T-helper 17 cell (primary cell): ENCODE results near the gene ZC3HAV1. TPM values are rescaled to one million over a fixed set of nuclear protein-coding genes. Genes with fewer than 3 reads are reported as not detected.
"Not testable (repeated sequence)": the region's sequence is repeated elsewhere in the genome, so short reads cannot be mapped to it uniquely, and the experiment has no call there.

Source experiments
- ATAC-seq: fragments of 150-1000 bp; cut with Tn5 transposase; 2 replicates; pipeline ENCODE4 v1.10.0; 2021; ENCODE audit warnings: mild to moderate bottlenecking, moderate library complexity
- DNase-seq, 3 donors: peaks; one replicate each; pipeline versions ENCODE4 v3.0.0 to v3.0.0-alpha.2; 2020 to 2021
- H3K9me3 ChIP-seq: one replicate; pipeline ENCODE4 v1.7.0; 2013; ENCODE audit warnings: low read length, mild to moderate bottlenecking; ENCODE audit not compliant: control insufficient read depth, poor library complexity, severe bottlenecking
- H3K27ac Mint-ChIP-seq: one replicate; pipeline ENCODE4 v1.8.0; 2022; ENCODE audit warnings: mild to moderate bottlenecking, moderate library complexity, mixed read lengths
- H3K27me3 Mint-ChIP-seq: one replicate; pipeline ENCODE4 v1.8.0; 2022; ENCODE audit warnings: mixed read lengths
- H3K36me3 Mint-ChIP-seq: one replicate; pipeline ENCODE4 v1.8.0; 2022; ENCODE audit warnings: low read depth, mixed read lengths
- H3K4me1 Mint-ChIP-seq: one replicate; pipeline ENCODE4 v1.8.0; 2022; ENCODE audit warnings: mild to moderate bottlenecking, mixed read lengths
- H3K4me3 Mint-ChIP-seq: one replicate; pipeline ENCODE4 v1.8.0; 2022; ENCODE audit warnings: mild to moderate bottlenecking, moderate library complexity, mixed read lengths
- total RNA-seq, 4 donors: library from RNA in 2 of 4; stranded (reverse) in 2 of 4; gene quantifications; one replicate each; pipeline ENCODE4 v1.2.3 and lab custom pipeline; 2022 to 2026

ZC3HAV1 gene
- total RNA-seq, 2 donors from 2014 or later = 154 to 177 TPM

- H3K4me1 Mint-ChIP-seq = peaks cover 15% of the 10 kb centered on the region
- no peaks in the 10 kb centered on the region for H3K36me3 Mint-ChIP-seq
- peak overlapping the region; percentile 86 for H3K4me3 Mint-ChIP-seq
- H3K27ac Mint-ChIP-seq = no peak overlapping the region
- ATAC-seq (peak; percentile 50), DNase-seq (peak in 1 of 3 donors; percentile 13)
- no peaks in the 10 kb centered on the region for H3K9me3 ChIP-seq
- H3K27me3 Mint-ChIP-seq = no peaks in the 10 kb centered on the region
Measured at GRCh38 chr7:139034855-139035585, 74.5 kb downstream of the ZC3HAV1 start.

GRCh38 chr7:139034336-139034735 lies 75.2 kb downstream of the ZC3HAV1 start:
- Mint-ChIP-seq H3K4me1 (peaks cover 17% of the 10 kb centered on the region), H3K4me3 (peak overlapping the region; percentile 43), H3K27ac (no peak overlapping the region), H3K27me3 (no peaks in the 10 kb centered on the region), H3K36me3 (no peaks in the 10 kb centered on the region)
- no peaks in the 10 kb centered on the region for H3K9me3 ChIP-seq
- DNase-seq = no peak
- ATAC-seq = no peak

- H3K36me3 Mint-ChIP-seq = peaks cover under 1% of the 10 kb centered on the region
- DNase-seq (no peak), ATAC-seq (no peak)
- no peak overlapping the region for H3K4me3 Mint-ChIP-seq
- no peaks in the 10 kb centered on the region for H3K27me3 Mint-ChIP-seq
- H3K9me3 ChIP-seq = no peaks in the 10 kb centered on the region
- H3K4me1 Mint-ChIP-seq = peaks cover 17% of the 10 kb centered on the region
- H3K27ac Mint-ChIP-seq = no peak overlapping the region
Measured at GRCh38 chr7:139033346-139034114, 76.0 kb downstream of the ZC3HAV1 start.

- Mint-ChIP-seq H3K4me3 (no peak overlapping the region), H3K27me3 (no peaks in the 10 kb centered on the region), H3K27ac (no peak overlapping the region), H3K4me1 (peaks cover 16% of the 10 kb centered on the region), H3K36me3 (peaks cover 3% of the 10 kb centered on the region)
- ATAC-seq = no peak
- DNase-seq = no peak
- no peaks in the 10 kb centered on the region for H3K9me3 ChIP-seq
Measured at GRCh38 chr7:139032473-139032872, 77.0 kb downstream of the ZC3HAV1 start.

- H3K27me3 Mint-ChIP-seq = no peaks in the 10 kb centered on the region
- H3K4me1 Mint-ChIP-seq = peaks cover 16% of the 10 kb centered on the region
- H3K4me3 Mint-ChIP-seq = no peak overlapping the region
- no peak for ATAC-seq
- DNase-seq = no peak
- peaks cover 3% of the 10 kb centered on the region for H3K36me3 Mint-ChIP-seq
- H3K27ac Mint-ChIP-seq = no peak overlapping the region
- H3K9me3 ChIP-seq = no peaks in the 10 kb centered on the region
Measured at GRCh38 chr7:139029353-139029752, 80.2 kb downstream of the ZC3HAV1 start.

- ATAC-seq (no peak), DNase-seq (no peak)
- H3K9me3 ChIP-seq = no peaks in the 10 kb centered on the region
- H3K27me3 Mint-ChIP-seq = no peaks in the 10 kb centered on the region
- no peak overlapping the region for H3K27ac Mint-ChIP-seq
- no peak overlapping the region for H3K4me3 Mint-ChIP-seq
- H3K36me3 Mint-ChIP-seq = peaks cover 3% of the 10 kb centered on the region
- peaks cover 7% of the 10 kb centered on the region for H3K4me1 Mint-ChIP-seq
Measured at GRCh38 chr7:139026551-139026950, 83.0 kb downstream of the ZC3HAV1 start.

- ATAC-seq, H3K4me3 Mint-ChIP-seq, H3K36me3 Mint-ChIP-seq, H3K4me1 Mint-ChIP-seq, H3K27me3 Mint-ChIP-seq, DNase-seq, H3K27ac Mint-ChIP-seq, H3K9me3 ChIP-seq: not testable (repeated sequence)
Measured at GRCh38 chr7:139025861-139026260, 83.7 kb downstream of the ZC3HAV1 start.

- H3K4me1 Mint-ChIP-seq = peaks cover 5% of the 10 kb centered on the region
- DNase-seq (no peak), ATAC-seq (no peak)
- no peaks in the 10 kb centered on the region for H3K27me3 Mint-ChIP-seq
- H3K27ac Mint-ChIP-seq = no peak overlapping the region
- no peaks in the 10 kb centered on the region for H3K9me3 ChIP-seq
- no peaks in the 10 kb centered on the region for H3K36me3 Mint-ChIP-seq
- no peak overlapping the region for H3K4me3 Mint-ChIP-seq
Measured at GRCh38 chr7:139023076-139023475, 86.4 kb downstream of the ZC3HAV1 start.

GRCh38 chr7:139022286-139022685 lies 87.2 kb downstream of the ZC3HAV1 start:
- ATAC-seq (no peak), DNase-seq (no peak)
- no peak overlapping the region for H3K27ac Mint-ChIP-seq
- H3K9me3 ChIP-seq = no peaks in the 10 kb centered on the region
- H3K4me3 Mint-ChIP-seq = no peak overlapping the region
- H3K4me1 Mint-ChIP-seq = peaks cover 5% of the 10 kb centered on the region
- no peaks in the 10 kb centered on the region for H3K36me3 Mint-ChIP-seq
- no peaks in the 10 kb centered on the region for H3K27me3 Mint-ChIP-seq

- Mint-ChIP-seq H3K27me3 (peaks cover 14% of the 10 kb centered on the region), H3K27ac (no peak overlapping the region), H3K4me3 (no peak overlapping the region), H3K36me3 (no peaks in the 10 kb centered on the region), H3K4me1 (peaks cover 7% of the 10 kb centered on the region)
- DNase-seq = no peak
- no peak for ATAC-seq
- H3K9me3 ChIP-seq = no peaks in the 10 kb centered on the region
Measured at GRCh38 chr7:139018910-139019309, 90.6 kb downstream of the ZC3HAV1 start.

- Mint-ChIP-seq H3K4me1 (peaks cover 9% of the 10 kb centered on the region), H3K27me3 (peaks cover 22% of the 10 kb centered on the region), H3K4me3 (no peak overlapping the region), H3K36me3 (no peaks in the 10 kb centered on the region), H3K27ac (no peak overlapping the region)
- DNase-seq = peak; percentile 16 to 52 (median 24)
- no peaks in the 10 kb centered on the region for H3K9me3 ChIP-seq
- peak; percentile 91 for ATAC-seq
Measured at GRCh38 chr7:139016931-139017511, 92.5 kb downstream of the ZC3HAV1 start.

GRCh38 chr7:139011373-139011772 lies 98.1 kb downstream of the ZC3HAV1 start:
- Mint-ChIP-seq H3K27ac (no peak overlapping the region), H3K36me3 (no peaks in the 10 kb centered on the region), H3K27me3 (peaks cover 22% of the 10 kb centered on the region), H3K4me1 (peaks cover 2% of the 10 kb centered on the region), H3K4me3 (no peak overlapping the region)
- H3K9me3 ChIP-seq = no peaks in the 10 kb centered on the region
- ATAC-seq = no peak
- DNase-seq = no peak

- H3K4me3 Mint-ChIP-seq = no peak overlapping the region
- H3K27ac Mint-ChIP-seq = no peak overlapping the region
Measured at GRCh38 chr7:139004321-139005090, 105.0 kb downstream of the ZC3HAV1 start.

More at GRCh38 chr7:139004321-139005090, 105.0 kb downstream of the ZC3HAV1 start:
- DNase-seq = no peak
- H3K9me3 ChIP-seq = no peaks in the 10 kb centered on the region
- H3K27me3 Mint-ChIP-seq = peaks cover 16% of the 10 kb centered on the region
- no peak for ATAC-seq
- H3K4me1 Mint-ChIP-seq = peaks cover 2% of the 10 kb centered on the region
- no peaks in the 10 kb centered on the region for H3K36me3 Mint-ChIP-seq
